Measurements from ENCODE around the gene PARP11.

Gene PARP11

DNA sequence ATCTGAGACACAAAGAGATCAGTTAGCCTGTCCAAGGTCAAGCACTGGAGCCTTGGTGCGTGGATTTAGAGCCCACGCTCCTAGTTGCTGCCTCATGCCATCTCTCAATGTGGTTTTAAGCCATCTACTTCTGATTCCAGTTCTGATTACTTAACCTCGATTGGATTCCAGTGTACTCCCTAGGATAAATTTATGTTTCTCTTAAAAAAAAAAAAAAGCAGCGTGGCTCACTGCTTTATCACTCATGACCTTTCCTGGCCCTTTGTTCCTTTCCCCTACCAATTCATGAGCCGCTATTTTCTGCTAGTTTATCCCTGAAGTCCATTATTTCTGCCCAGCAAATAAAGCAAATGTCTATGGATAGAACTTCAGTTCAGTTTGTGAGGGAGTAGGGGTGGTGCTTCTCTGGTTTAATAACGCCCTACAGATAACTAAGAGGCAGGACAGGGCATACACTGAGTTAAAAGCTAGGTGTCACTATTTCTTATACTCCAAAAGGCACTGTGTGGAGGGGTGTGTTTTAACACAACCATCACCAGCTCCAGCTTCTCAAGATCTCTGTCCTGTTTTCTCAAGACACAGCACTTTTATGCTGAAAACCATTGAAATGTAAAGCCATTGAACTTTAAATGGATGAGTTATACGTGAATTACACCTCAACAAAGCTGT is 9.8 kb upstream of the PARP11 start:
- Histone ChIP-seq H3K18ac (ENCODE audit: low read length) (no peak overlapping the region), H3K4ac (ENCODE audit: low read depth, low read length) (no peak overlapping the region), H3K27ac (ENCODE audit: low read depth, low read length) (no peak overlapping the region), H2AK5ac (ENCODE audit: low read length) (peak overlapping the region; percentile 29), H2BK12ac (ENCODE audit: low read length) (peak overlapping the region; percentile 49), H2BK120ac (ENCODE audit: insufficient read depth, low read length, poor library complexity) (no peak overlapping the region), H4K8ac (ENCODE audit: low read depth, low read length) (no peak overlapping the region), H3K27me3 (ENCODE audit: insufficient read depth, low read length) (no peaks in the 10 kb centered on the region), H3K9me3 (ENCODE audit: insufficient read depth, low read depth, low read length) (no peaks in the 10 kb centered on the region), H3K9ac (ENCODE audit: low read length) (no peak overlapping the region), H3K4me2 (ENCODE audit: low read length) (no peak overlapping the region), H2AFZ (ENCODE audit: insufficient read depth, low read length, poor library complexity) (no peak overlapping the region), H3K23ac (ENCODE audit: low read length) (no peak overlapping the region), H3K36me3 (ENCODE audit: control insufficient read depth in 1 of 2, insufficient read depth in 2 of 2, low read length in 2 of 2) (no peaks in the 10 kb centered on the region), H3K14ac (ENCODE audit: low read length) (no peak overlapping the region), H3K79me2 (ENCODE audit: control insufficient read depth, insufficient read depth, low read length, poor library complexity) (no peaks in the 10 kb centered on the region), H3K79me1 (ENCODE audit: low read length) (no peaks in the 10 kb centered on the region), H2BK5ac (ENCODE audit: low read depth, low read length, poor library complexity) (no peak overlapping the region), H4K12ac (ENCODE audit: low read depth, low read length) (no peak overlapping the region), H3K4me3 (ENCODE audit: low read depth, low read length) (no peak overlapping the region), H4K91ac (ENCODE audit: low read depth, low read length) (peak overlapping the region; percentile 37), H3K4me1 (ENCODE audit: control insufficient read depth in 1 of 2, insufficient read depth in 2 of 2, low read length in 2 of 2) (peaks cover 0 to 2% of the 10 kb centered on the region in 2 experiments)
- no peak for DNase-seq
- no CpG with 5 or more reads among the region's 7 CpGs for WGBS (ENCODE audit: extremely low coverage, insufficient coverage, insufficient read length)

DNA sequence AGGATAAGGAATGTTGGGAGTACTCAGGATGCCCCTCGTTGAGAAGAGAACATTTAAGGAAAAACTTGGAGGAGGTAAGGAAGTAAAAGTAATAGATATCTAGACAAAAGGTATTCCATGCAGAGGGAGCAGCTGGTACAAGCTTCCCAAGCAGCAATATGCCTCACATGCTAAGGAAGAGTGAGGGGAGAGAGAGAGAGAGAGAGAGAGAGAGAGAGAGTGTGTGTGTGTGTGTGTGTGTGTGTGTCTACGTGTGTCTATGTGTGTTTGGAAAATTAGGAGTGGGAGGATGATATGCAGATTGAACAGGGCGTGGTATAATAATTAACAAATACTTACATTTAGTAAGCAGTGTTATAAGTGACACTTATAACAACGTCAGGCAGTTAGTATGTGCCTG is 9.2 kb upstream of the PARP11 start:
- Histone ChIP-seq H2AK5ac (ENCODE audit: low read length) (no peak overlapping the region), H3K27ac (ENCODE audit: low read depth, low read length) (no peak overlapping the region), H3K9ac (ENCODE audit: low read length) (no peak overlapping the region), H3K79me2 (ENCODE audit: control insufficient read depth, insufficient read depth, low read length, poor library complexity) (no peaks in the 10 kb centered on the region), H3K4ac (ENCODE audit: low read depth, low read length) (no peak overlapping the region), H3K36me3 (ENCODE audit: control insufficient read depth in 1 of 2, insufficient read depth in 2 of 2, low read length in 2 of 2) (no peaks in the 10 kb centered on the region), H2AFZ (ENCODE audit: insufficient read depth, low read length, poor library complexity) (no peak overlapping the region), H3K4me2 (ENCODE audit: low read length) (no peak overlapping the region), H3K79me1 (ENCODE audit: low read length) (no peaks in the 10 kb centered on the region), H3K9me3 (ENCODE audit: insufficient read depth, low read depth, low read length) (no peaks in the 10 kb centered on the region), H3K18ac (ENCODE audit: low read length) (no peak overlapping the region), H2BK120ac (ENCODE audit: insufficient read depth, low read length, poor library complexity) (no peak overlapping the region), H4K12ac (ENCODE audit: low read depth, low read length) (no peak overlapping the region), H2BK12ac (ENCODE audit: low read length) (no peak overlapping the region), H3K4me3 (ENCODE audit: low read depth, low read length) (no peak overlapping the region), H2BK5ac (ENCODE audit: low read depth, low read length, poor library complexity) (no peak overlapping the region), H3K27me3 (ENCODE audit: insufficient read depth, low read length) (no peaks in the 10 kb centered on the region), H3K4me1 (ENCODE audit: control insufficient read depth in 1 of 2, insufficient read depth in 2 of 2, low read length in 2 of 2) (peaks cover 0 to 2% of the 10 kb centered on the region in 2 experiments), H4K91ac (ENCODE audit: low read depth, low read length) (peak overlapping the region; percentile 37), H4K8ac (ENCODE audit: low read depth, low read length) (no peak overlapping the region), H3K23ac (ENCODE audit: low read length) (no peak overlapping the region), H3K14ac (ENCODE audit: low read length) (no peak overlapping the region)
- DNase-seq, result no peak
- no CpG with 5 or more reads among the region's 4 CpGs for WGBS (ENCODE audit: extremely low coverage, insufficient coverage, insufficient read length)

DNA sequence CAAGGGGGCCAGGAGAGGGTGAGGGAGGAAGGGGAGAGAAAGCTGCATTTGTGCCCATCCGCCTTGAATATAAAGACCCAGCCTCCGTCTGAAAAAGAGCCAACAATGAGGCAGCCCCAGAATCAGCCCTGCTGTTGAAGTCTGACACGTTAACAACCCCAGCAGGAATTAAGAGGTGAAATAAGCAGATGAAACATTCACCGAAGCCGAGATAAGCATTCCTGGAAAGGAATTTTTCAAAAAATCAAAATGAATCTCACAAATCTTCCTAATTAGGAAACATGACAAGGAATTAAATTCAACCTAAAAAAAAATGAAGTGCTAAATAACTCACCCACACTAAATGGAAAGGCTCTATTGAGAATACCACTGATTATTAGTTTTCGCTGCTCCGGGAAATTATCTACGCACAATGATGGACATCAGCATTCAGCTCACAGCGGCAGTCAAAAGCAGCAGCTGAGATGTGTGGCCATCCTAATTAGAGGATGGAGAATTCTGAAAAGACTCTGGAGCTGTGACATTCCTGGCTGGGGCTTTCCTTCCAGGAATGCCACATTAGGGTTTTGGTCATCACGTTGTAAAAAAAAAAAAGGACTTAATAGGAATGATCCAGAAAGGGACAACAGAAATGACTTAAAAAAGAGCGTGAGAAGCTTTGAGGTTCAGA is 8.2 kb upstream of the PARP11 start:
- Histone ChIP-seq H4K91ac (ENCODE audit: low read depth, low read length) (no peak overlapping the region), H3K4ac (ENCODE audit: low read depth, low read length) (no peak overlapping the region), H3K14ac (ENCODE audit: low read length) (no peak overlapping the region), H3K27ac (ENCODE audit: low read depth, low read length) (no peak overlapping the region), H3K36me3 (ENCODE audit: control insufficient read depth in 1 of 2, insufficient read depth in 2 of 2, low read length in 2 of 2) (no peaks in the 10 kb centered on the region), H3K4me1 (ENCODE audit: control insufficient read depth in 1 of 2, insufficient read depth in 2 of 2, low read length in 2 of 2) (peaks cover 0 to 2% of the 10 kb centered on the region in 2 experiments), H3K4me2 (ENCODE audit: low read length) (no peak overlapping the region), H2BK12ac (ENCODE audit: low read length) (no peak overlapping the region), H3K9me3 (ENCODE audit: insufficient read depth, low read depth, low read length) (no peaks in the 10 kb centered on the region), H2BK120ac (ENCODE audit: insufficient read depth, low read length, poor library complexity) (no peak overlapping the region), H3K27me3 (ENCODE audit: insufficient read depth, low read length) (no peaks in the 10 kb centered on the region), H4K12ac (ENCODE audit: low read depth, low read length) (no peak overlapping the region), H3K18ac (ENCODE audit: low read length) (no peak overlapping the region), H3K9ac (ENCODE audit: low read length) (no peak overlapping the region), H3K23ac (ENCODE audit: low read length) (no peak overlapping the region), H2AK5ac (ENCODE audit: low read length) (no peak overlapping the region), H3K79me2 (ENCODE audit: control insufficient read depth, insufficient read depth, low read length, poor library complexity) (no peaks in the 10 kb centered on the region), H4K8ac (ENCODE audit: low read depth, low read length) (no peak overlapping the region), H2BK5ac (ENCODE audit: low read depth, low read length, poor library complexity) (no peak overlapping the region), H3K4me3 (ENCODE audit: low read depth, low read length) (no peak overlapping the region), H3K79me1 (ENCODE audit: low read length) (no peaks in the 10 kb centered on the region), H2AFZ (ENCODE audit: insufficient read depth, low read length, poor library complexity) (no peak overlapping the region)
- DNase-seq, result no peak
- no CpG with 5 or more reads among the region's 11 CpGs for WGBS (ENCODE audit: extremely low coverage, insufficient coverage, insufficient read length)

DNA sequence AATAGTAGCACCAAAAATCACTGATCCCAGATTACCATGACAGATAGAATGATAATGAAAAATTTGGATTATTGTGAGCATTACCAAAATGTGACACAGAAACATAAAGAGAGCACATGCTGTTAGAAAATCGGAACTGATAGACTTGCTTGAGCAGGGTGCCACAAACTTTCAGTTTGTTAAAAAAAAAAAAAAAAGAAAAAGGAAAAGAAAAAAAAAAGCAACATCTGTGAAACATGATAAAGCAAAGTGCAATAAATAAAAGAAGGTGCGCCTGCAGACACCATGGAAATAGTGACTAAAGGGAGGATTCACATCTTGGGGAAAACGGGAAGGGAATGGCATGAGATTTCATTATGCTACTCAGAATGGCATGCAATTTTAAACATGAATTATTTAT is 6.6 kb upstream of the PARP11 start:
- Histone ChIP-seq H3K23ac (ENCODE audit: low read length) (no peak overlapping the region), H3K9ac (ENCODE audit: low read length) (no peak overlapping the region), H4K8ac (ENCODE audit: low read depth, low read length) (no peak overlapping the region), H3K4ac (ENCODE audit: low read depth, low read length) (no peak overlapping the region), H4K12ac (ENCODE audit: low read depth, low read length) (no peak overlapping the region), H3K79me2 (ENCODE audit: control insufficient read depth, insufficient read depth, low read length, poor library complexity) (no peaks in the 10 kb centered on the region), H2BK120ac (ENCODE audit: insufficient read depth, low read length, poor library complexity) (no peak overlapping the region), H3K18ac (ENCODE audit: low read length) (no peak overlapping the region), H3K4me3 (ENCODE audit: low read depth, low read length) (no peak overlapping the region), H3K4me2 (ENCODE audit: low read length) (no peak overlapping the region), H4K91ac (ENCODE audit: low read depth, low read length) (no peak overlapping the region), H3K27me3 (ENCODE audit: insufficient read depth, low read length) (no peaks in the 10 kb centered on the region), H2BK12ac (ENCODE audit: low read length) (no peak overlapping the region), H3K9me3 (ENCODE audit: insufficient read depth, low read depth, low read length) (no peaks in the 10 kb centered on the region), H2AFZ (ENCODE audit: insufficient read depth, low read length, poor library complexity) (no peak overlapping the region), H3K36me3 (ENCODE audit: control insufficient read depth in 1 of 2, insufficient read depth in 2 of 2, low read length in 2 of 2) (no peaks in the 10 kb centered on the region), H3K27ac (ENCODE audit: low read depth, low read length) (no peak overlapping the region), H3K4me1 (ENCODE audit: control insufficient read depth in 1 of 2, insufficient read depth in 2 of 2, low read length in 2 of 2) (peaks cover 0 to 2% of the 10 kb centered on the region in 2 experiments), H3K14ac (ENCODE audit: low read length) (no peak overlapping the region), H2AK5ac (ENCODE audit: low read length) (no peak overlapping the region), H3K79me1 (ENCODE audit: low read length) (no peaks in the 10 kb centered on the region), H2BK5ac (ENCODE audit: low read depth, low read length, poor library complexity) (no peak overlapping the region)
- no peak for DNase-seq
- no CpG with 5 or more reads among the region's 3 CpGs for WGBS (ENCODE audit: extremely low coverage, insufficient coverage, insufficient read length)

Data from trophoblast cell (in vitro differentiated cells and primary cell).